HG02588 (cell line): ENCODE measurements around the gene TSR1.
A peak's percentile ranks its signal among the peaks of the same experiment; 100 is the strongest.

ENCODE experiments used
- ATAC-seq: cut with Tn5 transposase; IDR thresholded peaks from one replicate; pipeline ENCODE4 v1.9.1; 2021; ENCODE audit warnings: mild to moderate bottlenecking, moderate library complexity; ENCODE audit not compliant: unreplicated experiment

TSR1 gene

GRCh38 chr17:2336215-2336851, at the start of gene TSR1:
TSR1 (minus strand) TSS chr17:2336457; CDS start chr17:2336427, 30 bp downstream.
- ATAC-seq: peak; percentile 72

GRCh38 chr17:2385240-2386210, 49.3 kb upstream of the TSR1 start:
- ATAC-seq: no peak

- ATAC-seq: no peak
Measured at GRCh38 chr17:2384439-2385127, 48.3 kb upstream of the TSR1 start.

GRCh38 chr17:2383628-2384167, 47.4 kb upstream of the TSR1 start:
- ATAC-seq: no peak

GRCh38 chr17:2380950-2381649, 44.8 kb upstream of the TSR1 start:
- no peak for ATAC-seq

- no peak for ATAC-seq
Measured at GRCh38 chr17:2380226-2380922, 44.1 kb upstream of the TSR1 start.

- ATAC-seq: no peak
Measured at GRCh38 chr17:2379489-2380225, 43.4 kb upstream of the TSR1 start.

GRCh38 chr17:2378905-2379304, 42.6 kb upstream of the TSR1 start:
- no peak for ATAC-seq

GRCh38 chr17:2377659-2378058, 41.4 kb upstream of the TSR1 start:
- ATAC-seq: no peak

GRCh38 chr17:2376107-2376506, 39.9 kb upstream of the TSR1 start:
- no peak for ATAC-seq

GRCh38 chr17:2375406-2375805, 39.1 kb upstream of the TSR1 start:
- ATAC-seq: no peak

GRCh38 chr17:2374549-2375285, 38.5 kb upstream of the TSR1 start:
- ATAC-seq: no peak

- ATAC-seq: no peak
Measured at GRCh38 chr17:2373179-2373578, 36.9 kb upstream of the TSR1 start.

GRCh38 chr17:2372681-2373080, 36.4 kb upstream of the TSR1 start:
- no peak for ATAC-seq

- no peak for ATAC-seq
Measured at GRCh38 chr17:2372180-2372579, 35.9 kb upstream of the TSR1 start.

GRCh38 chr17:2371183-2372130, 35.2 kb upstream of the TSR1 start:
- ATAC-seq: no peak

GRCh38 chr17:2370211-2370589, 33.9 kb upstream of the TSR1 start:
- no peak for ATAC-seq
